ENCODE measurements around the gene CTIF. TPM values are rescaled to one million over a fixed set of nuclear protein-coding genes. Genes with fewer than 3 reads are reported as not detected.

Gene CTIF
- total RNA-seq, 1 donor from 2014 or later: 54.8 TPM

- no peaks in the 10 kb centered on the region for H3K36me3 ChIP-seq
- no peak overlapping the region for H3K27ac ChIP-seq
- H3K4me3 ChIP-seq: no peak overlapping the region
- no peaks in the 10 kb centered on the region for H3K9me3 ChIP-seq
- H3K4me1 ChIP-seq: no peaks in the 10 kb centered on the region
- no peak for DNase-seq
- H3K27me3 ChIP-seq (ENCODE audit: low read depth): no peaks in the 10 kb centered on the region
- intact Hi-C loops (cut with DNase I): no loop called here
- no peak for ATAC-seq
- TF ChIP-seq CTCF (IDR thresholded peaks at IDR 0.05): no peak
Observed at GRCh38 chr18:48576457-48576771, 37.6 kb downstream of the CTIF start.

GRCh38 chr18:48577478-48578190, 38.8 kb downstream of the CTIF start:
- no peak for DNase-seq
- H3K4me3 ChIP-seq: no peak overlapping the region
- no peaks in the 10 kb centered on the region for H3K27me3 ChIP-seq (ENCODE audit: low read depth)
- TF ChIP-seq CTCF (IDR thresholded peaks at IDR 0.05): no peak
- intact Hi-C loops (cut with DNase I): no loop called here
- H3K36me3 ChIP-seq: no peaks in the 10 kb centered on the region
- H3K4me1 ChIP-seq: no peaks in the 10 kb centered on the region
- no peak for ATAC-seq
- H3K27ac ChIP-seq: no peak overlapping the region
- H3K9me3 ChIP-seq: no peaks in the 10 kb centered on the region

- H3K27ac ChIP-seq: no peak overlapping the region
- intact Hi-C loops (cut with DNase I): no loop called here
- no peaks in the 10 kb centered on the region for H3K27me3 ChIP-seq (ENCODE audit: low read depth)
- ATAC-seq (no peak), DNase-seq (no peak)
- H3K9me3 ChIP-seq: no peaks in the 10 kb centered on the region
- no peaks in the 10 kb centered on the region for H3K4me1 ChIP-seq
- H3K36me3 ChIP-seq: no peaks in the 10 kb centered on the region
- no peak for TF ChIP-seq CTCF (IDR thresholded peaks at IDR 0.05)
- no peak overlapping the region for H3K4me3 ChIP-seq
Observed at GRCh38 chr18:48578289-48578688, 39.5 kb downstream of the CTIF start.

GRCh38 chr18:48580066-48580465, 41.2 kb downstream of the CTIF start:
- no peak for TF ChIP-seq CTCF (IDR thresholded peaks at IDR 0.05)
- Histone ChIP-seq H3K27ac (no peak overlapping the region), H3K27me3 (ENCODE audit: low read depth) (no peaks in the 10 kb centered on the region), H3K4me1 (no peaks in the 10 kb centered on the region), H3K36me3 (no peaks in the 10 kb centered on the region), H3K9me3 (no peaks in the 10 kb centered on the region), H3K4me3 (no peak overlapping the region)
- no peak for ATAC-seq
- intact Hi-C loops (cut with DNase I): no loop called here
- no peak for DNase-seq

GRCh38 chr18:48580782-48581181, 42.0 kb downstream of the CTIF start:
- intact Hi-C loops (cut with DNase I): no loop called here
- no peak for TF ChIP-seq CTCF (IDR thresholded peaks at IDR 0.05)
- DNase-seq: no peak

More at GRCh38 chr18:48580782-48581181, 42.0 kb downstream of the CTIF start:
- ATAC-seq: no peak
- no peaks in the 10 kb centered on the region for H3K27me3 ChIP-seq (ENCODE audit: low read depth)
- H3K27ac ChIP-seq: no peak overlapping the region
- H3K9me3 ChIP-seq: no peaks in the 10 kb centered on the region
- no peaks in the 10 kb centered on the region for H3K36me3 ChIP-seq
- no peaks in the 10 kb centered on the region for H3K4me1 ChIP-seq
- no peak overlapping the region for H3K4me3 ChIP-seq
